Measurements from ENCODE around the gene LIPC. TPM values are rescaled to one million over a fixed set of nuclear protein-coding genes. Genes with fewer than 3 reads are reported as not detected.

Gene LIPC
- total RNA-seq, 1 experiment from 2014 or later, result not detected

DNA sequence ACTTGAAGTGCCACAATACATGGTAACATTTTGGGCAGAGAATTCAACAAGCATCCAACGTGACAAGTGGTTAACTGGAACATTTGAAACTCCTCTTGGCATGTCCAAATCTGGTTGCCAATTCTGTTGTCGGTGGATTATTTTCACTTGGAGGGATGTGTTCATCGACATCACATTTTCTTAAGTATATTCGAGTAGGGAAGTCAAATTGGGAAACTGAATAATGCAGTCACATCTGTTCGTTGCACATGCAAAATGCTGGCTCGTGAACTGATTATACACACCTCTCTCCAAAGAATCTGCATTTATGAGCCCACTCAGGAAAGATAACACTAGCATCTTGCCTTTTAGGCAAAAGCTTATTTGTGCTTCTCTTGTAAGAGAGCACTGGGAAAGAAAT is 139.7 kb downstream of the LIPC start:
- Mint-ChIP-seq H3K36me3 (no peaks in the 10 kb centered on the region), H3K9me3 (peaks cover 10% of the 10 kb centered on the region), H3K4me3 (no peak overlapping the region), H3K27me3 (ENCODE audit: low read depth) (no peaks in the 10 kb centered on the region; the same call in 1 of the 2 replicates), H3K4me1 (no peaks in the 10 kb centered on the region), H3K27ac (no peak overlapping the region)
- TF ChIP-seq ZNF671 (CRISPR knock-in tag; IDR thresholded peaks at IDR 0.05), result no peak
- TF ChIP-seq, protein P1, sequence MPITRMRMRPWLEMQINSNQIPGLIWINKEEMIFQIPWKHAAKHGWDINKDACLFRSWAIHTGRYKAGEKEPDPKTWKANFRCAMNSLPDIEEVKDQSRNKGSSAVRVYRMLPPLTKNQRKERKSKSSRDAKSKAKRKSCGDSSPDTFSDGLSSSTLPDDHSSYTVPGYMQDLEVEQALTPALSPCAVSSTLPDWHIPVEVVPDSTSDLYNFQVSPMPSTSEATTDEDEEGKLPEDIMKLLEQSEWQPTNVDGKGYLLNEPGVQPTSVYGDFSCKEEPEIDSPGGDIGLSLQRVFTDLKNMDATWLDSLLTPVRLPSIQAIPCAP (CRISPR knock-in tag; IDR thresholded peaks at IDR 0.05), result no peak
- TF ChIP-seq, protein P2, sequence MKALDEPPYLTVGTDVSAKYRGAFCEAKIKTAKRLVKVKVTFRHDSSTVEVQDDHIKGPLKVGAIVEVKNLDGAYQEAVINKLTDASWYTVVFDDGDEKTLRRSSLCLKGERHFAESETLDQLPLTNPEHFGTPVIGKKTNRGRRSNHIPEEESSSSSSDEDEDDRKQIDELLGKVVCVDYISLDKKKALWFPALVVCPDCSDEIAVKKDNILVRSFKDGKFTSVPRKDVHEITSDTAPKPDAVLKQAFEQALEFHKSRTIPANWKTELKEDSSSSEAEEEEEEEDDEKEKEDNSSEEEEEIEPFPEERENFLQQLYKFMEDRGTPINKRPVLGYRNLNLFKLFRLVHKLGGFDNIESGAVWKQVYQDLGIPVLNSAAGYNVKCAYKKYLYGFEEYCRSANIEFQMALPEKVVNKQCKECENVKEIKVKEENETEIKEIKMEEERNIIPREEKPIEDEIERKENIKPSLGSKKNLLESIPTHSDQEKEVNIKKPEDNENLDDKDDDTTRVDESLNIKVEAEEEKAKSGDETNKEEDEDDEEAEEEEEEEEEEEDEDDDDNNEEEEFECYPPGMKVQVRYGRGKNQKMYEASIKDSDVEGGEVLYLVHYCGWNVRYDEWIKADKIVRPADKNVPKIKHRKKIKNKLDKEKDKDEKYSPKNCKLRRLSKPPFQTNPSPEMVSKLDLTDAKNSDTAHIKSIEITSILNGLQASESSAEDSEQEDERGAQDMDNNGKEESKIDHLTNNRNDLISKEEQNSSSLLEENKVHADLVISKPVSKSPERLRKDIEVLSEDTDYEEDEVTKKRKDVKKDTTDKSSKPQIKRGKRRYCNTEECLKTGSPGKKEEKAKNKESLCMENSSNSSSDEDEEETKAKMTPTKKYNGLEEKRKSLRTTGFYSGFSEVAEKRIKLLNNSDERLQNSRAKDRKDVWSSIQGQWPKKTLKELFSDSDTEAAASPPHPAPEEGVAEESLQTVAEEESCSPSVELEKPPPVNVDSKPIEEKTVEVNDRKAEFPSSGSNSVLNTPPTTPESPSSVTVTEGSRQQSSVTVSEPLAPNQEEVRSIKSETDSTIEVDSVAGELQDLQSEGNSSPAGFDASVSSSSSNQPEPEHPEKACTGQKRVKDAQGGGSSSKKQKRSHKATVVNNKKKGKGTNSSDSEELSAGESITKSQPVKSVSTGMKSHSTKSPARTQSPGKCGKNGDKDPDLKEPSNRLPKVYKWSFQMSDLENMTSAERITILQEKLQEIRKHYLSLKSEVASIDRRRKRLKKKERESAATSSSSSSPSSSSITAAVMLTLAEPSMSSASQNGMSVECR (CRISPR knock-in tag; IDR thresholded peaks at IDR 0.05; ENCODE audit: borderline replicate concordance), result no peak
- TF ChIP-seq ZMAT4 (CRISPR knock-in tag; IDR thresholded peaks at IDR 0.05), result no peak
- ChIA-PET CTCF (no interaction called here), POLR2A (interaction anchor here (0.5 kb wide), 1 partner anchor 203 kb away, joined by 3 read pairs; no protein-coding TSS in a partner anchor)
- DNase-seq (ENCODE audit: low spot score) (no peak), ATAC-seq (no peak)

GRCh38 chr15:58572521-58572920 is 140.7 kb downstream of the LIPC start:
- ChIA-PET POLR2A (no interaction called here), CTCF (no interaction called here)
- Mint-ChIP-seq H3K4me1 (no peaks in the 10 kb centered on the region), H3K9me3 (peaks cover 10% of the 10 kb centered on the region), H3K27me3 (ENCODE audit: low read depth) (no peaks in the 10 kb centered on the region; the same call in 1 of the 2 replicates), H3K27ac (no peak overlapping the region), H3K4me3 (no peak overlapping the region), H3K36me3 (no peaks in the 10 kb centered on the region)
- ATAC-seq (no peak), DNase-seq (ENCODE audit: low spot score) (no peak)
- TF ChIP-seq SMAD3 (CRISPR knock-in tag; IDR thresholded peaks at IDR 0.05; ENCODE audit: borderline replicate concordance) (no peak), PRRX2 (CRISPR knock-in tag; IDR thresholded peaks at IDR 0.05) (no peak)

- Mint-ChIP-seq H3K9me3 (peaks cover 10% of the 10 kb centered on the region), H3K36me3 (no peaks in the 10 kb centered on the region), H3K4me3 (no peak overlapping the region), H3K27ac (no peak overlapping the region), H3K4me1 (no peaks in the 10 kb centered on the region), H3K27me3 (ENCODE audit: low read depth) (no peaks in the 10 kb centered on the region; the same call in 1 of the 2 replicates)
- TF ChIP-seq CREM (CRISPR knock-in tag; IDR thresholded peaks at IDR 0.05), result no peak
- TF ChIP-seq ZNF396 (CRISPR knock-in tag; IDR thresholded peaks at IDR 0.05; ENCODE audit: borderline replicate concordance), result no peak
- TF ChIP-seq AR (CRISPR knock-in tag; IDR thresholded peaks at IDR 0.05), result no peak
- TF ChIP-seq OVOL2 (CRISPR knock-in tag; IDR thresholded peaks at IDR 0.05; ENCODE audit: borderline replicate concordance), result no peak
- TF ChIP-seq TP53 (CRISPR knock-in tag; IDR thresholded peaks at IDR 0.05), result no peak
- TF ChIP-seq NR1H2 (CRISPR knock-in tag; IDR thresholded peaks at IDR 0.05), result no peak
- TF ChIP-seq SMAD3 (CRISPR knock-in tag; IDR thresholded peaks at IDR 0.05; ENCODE audit: borderline replicate concordance), result no peak
- TF ChIP-seq RORB (CRISPR knock-in tag; IDR thresholded peaks at IDR 0.05), result no peak
- no peak for TF ChIP-seq MAX (CRISPR knock-in tag; IDR thresholded peaks at IDR 0.05)
- no peak for TF ChIP-seq ESRRA (CRISPR knock-in tag; IDR thresholded peaks at IDR 0.05; ENCODE audit: borderline replicate concordance)
- TF ChIP-seq CBFB (CRISPR knock-in tag; IDR thresholded peaks at IDR 0.05; ENCODE audit: low read depth), result no peak
- TF ChIP-seq, protein P3, sequence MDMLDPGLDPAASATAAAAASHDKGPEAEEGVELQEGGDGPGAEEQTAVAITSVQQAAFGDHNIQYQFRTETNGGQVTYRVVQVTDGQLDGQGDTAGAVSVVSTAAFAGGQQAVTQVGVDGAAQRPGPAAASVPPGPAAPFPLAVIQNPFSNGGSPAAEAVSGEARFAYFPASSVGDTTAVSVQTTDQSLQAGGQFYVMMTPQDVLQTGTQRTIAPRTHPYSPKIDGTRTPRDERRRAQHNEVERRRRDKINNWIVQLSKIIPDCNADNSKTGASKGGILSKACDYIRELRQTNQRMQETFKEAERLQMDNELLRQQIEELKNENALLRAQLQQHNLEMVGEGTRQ (CRISPR knock-in tag; IDR thresholded peaks at IDR 0.05), result no peak
- TF ChIP-seq, protein P4, sequence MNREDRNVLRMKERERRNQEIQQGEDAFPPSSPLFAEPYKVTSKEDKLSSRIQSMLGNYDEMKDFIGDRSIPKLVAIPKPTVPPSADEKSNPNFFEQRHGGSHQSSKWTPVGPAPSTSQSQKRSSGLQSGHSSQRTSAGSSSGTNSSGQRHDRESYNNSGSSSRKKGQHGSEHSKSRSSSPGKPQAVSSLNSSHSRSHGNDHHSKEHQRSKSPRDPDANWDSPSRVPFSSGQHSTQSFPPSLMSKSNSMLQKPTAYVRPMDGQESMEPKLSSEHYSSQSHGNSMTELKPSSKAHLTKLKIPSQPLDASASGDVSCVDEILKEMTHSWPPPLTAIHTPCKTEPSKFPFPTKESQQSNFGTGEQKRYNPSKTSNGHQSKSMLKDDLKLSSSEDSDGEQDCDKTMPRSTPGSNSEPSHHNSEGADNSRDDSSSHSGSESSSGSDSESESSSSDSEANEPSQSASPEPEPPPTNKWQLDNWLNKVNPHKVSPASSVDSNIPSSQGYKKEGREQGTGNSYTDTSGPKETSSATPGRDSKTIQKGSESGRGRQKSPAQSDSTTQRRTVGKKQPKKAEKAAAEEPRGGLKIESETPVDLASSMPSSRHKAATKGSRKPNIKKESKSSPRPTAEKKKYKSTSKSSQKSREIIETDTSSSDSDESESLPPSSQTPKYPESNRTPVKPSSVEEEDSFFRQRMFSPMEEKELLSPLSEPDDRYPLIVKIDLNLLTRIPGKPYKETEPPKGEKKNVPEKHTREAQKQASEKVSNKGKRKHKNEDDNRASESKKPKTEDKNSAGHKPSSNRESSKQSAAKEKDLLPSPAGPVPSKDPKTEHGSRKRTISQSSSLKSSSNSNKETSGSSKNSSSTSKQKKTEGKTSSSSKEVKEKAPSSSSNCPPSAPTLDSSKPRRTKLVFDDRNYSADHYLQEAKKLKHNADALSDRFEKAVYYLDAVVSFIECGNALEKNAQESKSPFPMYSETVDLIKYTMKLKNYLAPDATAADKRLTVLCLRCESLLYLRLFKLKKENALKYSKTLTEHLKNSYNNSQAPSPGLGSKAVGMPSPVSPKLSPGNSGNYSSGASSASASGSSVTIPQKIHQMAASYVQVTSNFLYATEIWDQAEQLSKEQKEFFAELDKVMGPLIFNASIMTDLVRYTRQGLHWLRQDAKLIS (CRISPR knock-in tag; IDR thresholded peaks at IDR 0.05; ENCODE audit: borderline replicate concordance), result no peak
- no peak for TF ChIP-seq ZNF121 (CRISPR knock-in tag; IDR thresholded peaks at IDR 0.05)
- no peak for TF ChIP-seq MYBL2 (CRISPR knock-in tag; IDR thresholded peaks at IDR 0.05)
- POLR2A ChIA-PET, result no interaction called here
- ATAC-seq (no peak), DNase-seq (ENCODE audit: low spot score) (no peak)
- CTCF ChIA-PET, result no interaction called here
Observed at GRCh38 chr15:58573270-58573669, 141.5 kb downstream of the LIPC start.
